D341Med (cell line): ENCODE results near the gene GATAD2A.
A peak's percentile ranks its signal among the peaks of the same experiment; 100 is the strongest.

Experiments
- DNase-seq: peaks from one replicate; pipeline ENCODE4 v3.0.0; 2012; ENCODE audit warnings: low spot score

GATAD2A gene

GRCh38 chr19:19490214-19490968 is 84.9 kb downstream of the GATAD2A start:
- DNase-seq, result peak; percentile 85

GRCh38 chr19:19491321-19492025 is 86.0 kb downstream of the GATAD2A start:
- no peak for DNase-seq

- DNase-seq, result no peak
Measured at GRCh38 chr19:19492026-19492610, 86.6 kb downstream of the GATAD2A start.

GRCh38 chr19:19493841-19494546 is 88.5 kb downstream of the GATAD2A start:
- DNase-seq, result no peak

GRCh38 chr19:19495614-19496603 is 90.4 kb downstream of the GATAD2A start:
- no peak for DNase-seq

- DNase-seq, result no peak
Measured at GRCh38 chr19:19498255-19498991, 92.9 kb downstream of the GATAD2A start.

GRCh38 chr19:19499272-19499995 is 94.0 kb downstream of the GATAD2A start:
- no peak for DNase-seq

GRCh38 chr19:19500975-19501644 is 95.6 kb downstream of the GATAD2A start:
- no peak for DNase-seq

- no peak for DNase-seq
Measured at GRCh38 chr19:19501798-19502197, 96.3 kb downstream of the GATAD2A start.

GRCh38 chr19:19502281-19502680 is 96.8 kb downstream of the GATAD2A start:
- no peak for DNase-seq

GRCh38 chr19:19502808-19503602 is 97.5 kb downstream of the GATAD2A start:
- DNase-seq, result no peak

GRCh38 chr19:19504754-19505668 is 99.5 kb downstream of the GATAD2A start:
- DNase-seq, result no peak

- no peak for DNase-seq
Measured at GRCh38 chr19:19505669-19506326, 100.3 kb downstream of the GATAD2A start.

- no peak for DNase-seq
Measured at GRCh38 chr19:19506592-19506991, 101.1 kb downstream of the GATAD2A start.

- no peak for DNase-seq
Measured at GRCh38 chr19:19507354-19507753, 101.9 kb downstream of the GATAD2A start.

GRCh38 chr19:19508217-19508616 is 102.7 kb downstream of the GATAD2A start:
- no peak for DNase-seq

GRCh38 chr19:19510432-19510831 is 105.0 kb downstream of the GATAD2A start:
- no peak for DNase-seq
